Measurements from ENCODE around the gene EYS.
"Not testable (repeated sequence)": the region's sequence is repeated elsewhere in the genome, so short reads cannot be mapped to it uniquely, and the experiment has no call there.

The EYS gene

GRCh38 chr6:63941747-63942470, 1765.1 kb downstream of the EYS start:
- peak; percentile 36 for DNase-seq (ENCODE audit: low read depth)
- TF ChIP-seq, protein P1, sequence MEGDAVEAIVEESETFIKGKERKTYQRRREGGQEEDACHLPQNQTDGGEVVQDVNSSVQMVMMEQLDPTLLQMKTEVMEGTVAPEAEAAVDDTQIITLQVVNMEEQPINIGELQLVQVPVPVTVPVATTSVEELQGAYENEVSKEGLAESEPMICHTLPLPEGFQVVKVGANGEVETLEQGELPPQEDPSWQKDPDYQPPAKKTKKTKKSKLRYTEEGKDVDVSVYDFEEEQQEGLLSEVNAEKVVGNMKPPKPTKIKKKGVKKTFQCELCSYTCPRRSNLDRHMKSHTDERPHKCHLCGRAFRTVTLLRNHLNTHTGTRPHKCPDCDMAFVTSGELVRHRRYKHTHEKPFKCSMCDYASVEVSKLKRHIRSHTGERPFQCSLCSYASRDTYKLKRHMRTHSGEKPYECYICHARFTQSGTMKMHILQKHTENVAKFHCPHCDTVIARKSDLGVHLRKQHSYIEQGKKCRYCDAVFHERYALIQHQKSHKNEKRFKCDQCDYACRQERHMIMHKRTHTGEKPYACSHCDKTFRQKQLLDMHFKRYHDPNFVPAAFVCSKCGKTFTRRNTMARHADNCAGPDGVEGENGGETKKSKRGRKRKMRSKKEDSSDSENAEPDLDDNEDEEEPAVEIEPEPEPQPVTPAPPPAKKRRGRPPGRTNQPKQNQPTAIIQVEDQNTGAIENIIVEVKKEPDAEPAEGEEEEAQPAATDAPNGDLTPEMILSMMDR (IDR thresholded peaks at IDR 0.05; ENCODE audit: insufficient read depth, low read depth, low read length, missing control alignments), result no peak
- no peak overlapping the region for H3K4me3 ChIP-seq (ENCODE audit: low read length)

- TF ChIP-seq, protein P1 (IDR thresholded peaks at IDR 0.05; ENCODE audit: insufficient read depth, low read depth, low read length, missing control alignments), result no peak
- no peak overlapping the region for H3K4me3 ChIP-seq (ENCODE audit: low read length)
- DNase-seq (ENCODE audit: low read depth), result no peak
Observed at GRCh38 chr6:63940056-63940455, 1767.0 kb downstream of the EYS start.

DNA sequence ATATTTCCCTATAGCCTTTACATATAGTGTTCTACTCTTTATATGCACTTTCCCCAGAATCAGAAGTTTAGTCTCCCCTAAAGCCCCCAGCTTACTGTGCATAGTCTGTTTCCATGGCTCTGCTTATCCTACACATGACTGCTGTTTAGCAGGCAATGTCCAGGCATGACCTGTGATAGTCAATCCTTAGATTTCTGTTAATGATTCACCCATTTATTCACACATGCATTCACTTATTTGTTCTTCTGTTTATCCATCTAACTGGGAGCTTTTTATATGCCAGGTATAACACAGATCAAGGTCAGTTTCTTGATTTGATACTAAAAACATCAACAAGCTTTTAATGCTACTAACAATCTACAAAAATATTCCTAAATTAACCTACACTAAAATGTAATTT, 1770.6 kb downstream of the EYS start:
- TF ChIP-seq, protein P1 (IDR thresholded peaks at IDR 0.05; ENCODE audit: insufficient read depth, low read depth, low read length, missing control alignments), result no peak
- peak; percentile 2 for DNase-seq (ENCODE audit: low read depth)
- H3K4me3 ChIP-seq (ENCODE audit: low read length), result no peak overlapping the region

- TF ChIP-seq, protein P1 (IDR thresholded peaks at IDR 0.05; ENCODE audit: insufficient read depth, low read depth, low read length, missing control alignments), result no peak
- DNase-seq (ENCODE audit: low read depth), result no peak
Observed at GRCh38 chr6:63935732-63936131, 1771.3 kb downstream of the EYS start.

GRCh38 chr6:63933948-63934347, 1773.1 kb downstream of the EYS start:
- not testable (repeated sequence) for DNase-seq (ENCODE audit: low read depth); H3K4me3 ChIP-seq (ENCODE audit: low read length)

More at GRCh38 chr6:63935732-63936131, 1771.3 kb downstream of the EYS start:
- no peak overlapping the region for H3K4me3 ChIP-seq (ENCODE audit: low read length)

GRCh38 chr6:63930848-63931247, 1776.2 kb downstream of the EYS start:
- TF ChIP-seq, protein P1 (IDR thresholded peaks at IDR 0.05; ENCODE audit: insufficient read depth, low read depth, low read length, missing control alignments), result no peak
- no peak overlapping the region for H3K4me3 ChIP-seq (ENCODE audit: low read length)
- DNase-seq (ENCODE audit: low read depth), result no peak

- no peak for DNase-seq (ENCODE audit: low read depth)
- TF ChIP-seq, protein P1 (IDR thresholded peaks at IDR 0.05; ENCODE audit: insufficient read depth, low read depth, low read length, missing control alignments), result no peak
- no peak overlapping the region for H3K4me3 ChIP-seq (ENCODE audit: low read length)
Observed at GRCh38 chr6:63929111-63929510, 1777.9 kb downstream of the EYS start.
